ENCODE results near the gene ZNF74.
"Not testable (repeated sequence)": the region's sequence is repeated elsewhere in the genome, so short reads cannot be mapped to it uniquely, and the experiment has no call there.

ZNF74 gene

GRCh38 chr22:20393705-20394476, at the start of gene ZNF74:
TSS of gene ZNF74 (plus strand) at chr22:20394151. CDS start at chr22:20394629, 478 bp downstream.
- DNase-seq, result peak; percentile 88 to 95 (median 93)

- not testable (repeated sequence) for DNase-seq
Observed at GRCh38 chr22:20346553-20346952, 47.4 kb upstream of the ZNF74 start.

- DNase-seq, result not testable (repeated sequence)
Observed at GRCh38 chr22:20352536-20352935, 41.4 kb upstream of the ZNF74 start.

- peak in 1 of 3 donors; percentile 3 for DNase-seq
Observed at GRCh38 chr22:20354238-20354975, 39.5 kb upstream of the ZNF74 start.

GRCh38 chr22:20355939-20356636, 37.9 kb upstream of the ZNF74 start:
- not testable (repeated sequence) for DNase-seq

- not testable (repeated sequence) for DNase-seq
Observed at GRCh38 chr22:20356906-20357305, 37.0 kb upstream of the ZNF74 start.

- not testable (repeated sequence) for DNase-seq
Observed at GRCh38 chr22:20357967-20358366, 36.0 kb upstream of the ZNF74 start.

- DNase-seq, result not testable (repeated sequence)
Observed at GRCh38 chr22:20358503-20359239, 35.3 kb upstream of the ZNF74 start.

- DNase-seq, result not testable (repeated sequence)
Observed at GRCh38 chr22:20360261-20360660, 33.7 kb upstream of the ZNF74 start.

GRCh38 chr22:20360866-20361751, 32.8 kb upstream of the ZNF74 start:
- not testable (repeated sequence) for DNase-seq

GRCh38 chr22:20361752-20362229, 32.2 kb upstream of the ZNF74 start:
- DNase-seq, result not testable (repeated sequence)

GRCh38 chr22:20362403-20362802, 31.5 kb upstream of the ZNF74 start:
- DNase-seq, result peak in 1 of 3 donors; percentile 38

GRCh38 chr22:20364335-20365260, 29.4 kb upstream of the ZNF74 start:
- peak; percentile 26 to 55 (median 38) for DNase-seq

GRCh38 chr22:20366841-20367240, 27.1 kb upstream of the ZNF74 start:
- not testable (repeated sequence) for DNase-seq

- DNase-seq, result not testable (repeated sequence)
Observed at GRCh38 chr22:20368875-20369274, 25.1 kb upstream of the ZNF74 start.

- not testable (repeated sequence) for DNase-seq
Observed at GRCh38 chr22:20371687-20372086, 22.3 kb upstream of the ZNF74 start.

GRCh38 chr22:20372406-20372854, 21.5 kb upstream of the ZNF74 start:
- not testable (repeated sequence) for DNase-seq

- DNase-seq, result not testable (repeated sequence)
Observed at GRCh38 chr22:20373195-20373706, 20.7 kb upstream of the ZNF74 start.

- not testable (repeated sequence) for DNase-seq
Observed at GRCh38 chr22:20374130-20374529, 19.8 kb upstream of the ZNF74 start.

GRCh38 chr22:20376281-20376680, 17.7 kb upstream of the ZNF74 start:
- DNase-seq, result not testable (repeated sequence)
